Stimulated activated CD4-positive, alpha-beta T cell treated with anti-CD3 and anti-CD28 coated beads, TNF-alpha, amount 100 ng/mL, for 4 hours (primary cell): ENCODE measurements around the gene SERTM1.

Source experiments
- DNase-seq, 3 experiments: peaks; one replicate each; pipeline ENCODE4 v3.0.0-alpha.2; 2020; ENCODE audit warnings: low read depth in 3 of 3

SERTM1 gene

GRCh38 chr13:36710396-36710795 is 36.6 kb downstream of the SERTM1 start:
- DNase-seq: no peak

GRCh38 chr13:36712290-36712689 is 38.5 kb downstream of the SERTM1 start:
- DNase-seq: no peak

- no peak for DNase-seq
Observed at GRCh38 chr13:36712770-36713169, 39.0 kb downstream of the SERTM1 start.

- DNase-seq: no peak
Observed at GRCh38 chr13:36713887-36714286, 40.1 kb downstream of the SERTM1 start.

- DNase-seq: no peak
Observed at GRCh38 chr13:36715841-36716240, 42.0 kb downstream of the SERTM1 start.

GRCh38 chr13:36717017-36717416 is 43.2 kb downstream of the SERTM1 start:
- no peak for DNase-seq

- no peak for DNase-seq
Observed at GRCh38 chr13:36717966-36718545, 44.2 kb downstream of the SERTM1 start.

GRCh38 chr13:36718686-36719085 is 44.9 kb downstream of the SERTM1 start:
- no peak for DNase-seq

- DNase-seq: no peak
Observed at GRCh38 chr13:36724141-36724540, 50.3 kb downstream of the SERTM1 start.

GRCh38 chr13:36725936-36726335 is 52.1 kb downstream of the SERTM1 start:
- no peak for DNase-seq

- DNase-seq: no peak
Observed at GRCh38 chr13:36728006-36728405, 54.2 kb downstream of the SERTM1 start.

- peak in 1 of 3 experiments; percentile 10 for DNase-seq
Observed at GRCh38 chr13:36736119-36736726, 62.4 kb downstream of the SERTM1 start.

GRCh38 chr13:36737524-36738083 is 63.8 kb downstream of the SERTM1 start:
- no peak for DNase-seq

- no peak for DNase-seq
Observed at GRCh38 chr13:36745436-36745835, 71.6 kb downstream of the SERTM1 start.

- DNase-seq: no peak
Observed at GRCh38 chr13:36746051-36746450, 72.2 kb downstream of the SERTM1 start.
